Activated naive CD4-positive, alpha-beta T cell treated with anti-CD3 and anti-CD28 coated beads, Interleukin-2, amount 50 U/mL, for 72 hours (primary cell): ENCODE measurements around the gene PIK3IP1. TPM values are rescaled to one million over a fixed set of nuclear protein-coding genes. Genes with fewer than 3 reads are reported as not detected.
A peak's percentile ranks its signal among the peaks of the same experiment; 100 is the strongest.

Experiments
- ATAC-seq, 2 donors: fragments of 150-1000 bp; cut with Tn5 transposase; 2 replicates each; pipeline ENCODE4 v1.10.0; 2021; ENCODE audit warnings: mild to moderate bottlenecking in 2 of 2, moderate library complexity in 2 of 2
- DNase-seq, 2 donors: peaks; one replicate each; pipeline ENCODE4 v3.0.0; 2021 to 2022; ENCODE audit warnings: low spot score in 2 of 2
- H3K27ac Mint-ChIP-seq, 2 donors: one replicate each; pipeline ENCODE4 v1.8.0; 2022; ENCODE audit warnings: mild to moderate bottlenecking in 2 of 2, mixed read lengths in 2 of 2
- H3K36me3 Mint-ChIP-seq, 2 donors: one replicate each; pipeline ENCODE4 v1.8.0; 2022; ENCODE audit warnings: mixed read lengths in 2 of 2
- H3K9me3 Mint-ChIP-seq, 2 donors: one replicate each; pipeline ENCODE4 v1.8.0; 2022; ENCODE audit warnings: mixed read lengths in 2 of 2
- total RNA-seq, 2 donors: library from RNA; stranded (reverse); gene quantifications; one replicate each; pipeline ENCODE4 v1.2.3, GENCODE V29; 2022

The PIK3IP1 gene
- total RNA-seq, 2 donors from 2014 or later = 20.0 to 20.8 TPM

GRCh38 chr22:31274017-31274416, 18.3 kb downstream of the PIK3IP1 start:
- peaks cover 8 to 37% of the 10 kb centered on the region in 2 donors for H3K36me3 Mint-ChIP-seq
- DNase-seq (no peak), ATAC-seq (no peak)
- no peaks in the 10 kb centered on the region for H3K9me3 Mint-ChIP-seq
- peak overlapping the region in 1 of 2 donors; percentile 61 for H3K27ac Mint-ChIP-seq

DNA sequence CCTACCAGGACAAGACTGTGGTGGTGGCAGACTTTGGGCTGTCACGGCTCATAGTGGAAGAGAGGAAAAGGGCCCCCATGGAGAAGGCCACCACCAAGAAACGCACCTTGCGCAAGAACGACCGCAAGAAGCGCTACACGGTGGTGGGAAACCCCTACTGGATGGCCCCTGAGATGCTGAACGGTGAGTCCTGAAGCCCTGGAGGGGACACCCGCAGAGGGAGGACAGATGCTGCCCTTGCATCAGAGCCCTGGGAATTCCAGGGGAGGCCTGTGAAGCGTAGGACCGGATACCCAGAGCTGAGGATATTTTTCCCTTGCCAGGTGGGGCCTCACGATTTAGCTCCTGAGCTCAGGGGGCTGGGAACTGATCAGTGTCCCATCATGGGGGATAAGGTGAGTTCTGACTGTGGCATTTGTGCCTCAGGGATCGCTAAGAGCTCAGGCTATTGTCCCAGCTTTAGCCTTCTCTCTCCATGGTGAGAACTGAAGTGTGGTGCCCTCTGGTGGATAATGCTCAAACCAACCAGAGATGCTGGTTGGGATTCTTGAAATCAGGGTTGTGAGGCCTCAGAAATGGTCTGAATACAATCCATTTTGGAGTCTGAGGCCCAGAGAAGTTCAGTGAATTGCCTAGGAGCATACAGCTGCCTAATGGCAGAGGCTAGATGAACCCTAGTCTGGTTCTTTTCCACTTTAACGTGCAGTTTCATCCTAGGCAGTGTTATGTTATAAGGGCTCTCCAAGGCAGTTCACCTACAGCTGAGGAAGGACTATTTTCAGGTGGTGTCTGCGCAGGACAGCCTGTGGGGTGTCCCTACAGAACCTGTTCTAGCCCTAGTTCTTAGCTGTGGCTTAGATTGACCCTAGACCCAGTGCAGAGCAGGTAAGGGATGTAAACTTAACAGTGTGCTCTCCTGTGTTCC, 19.5 kb downstream of the PIK3IP1 start:
- ATAC-seq (peak; percentile 62 to 68), DNase-seq (peak; percentile 51 to 52)
- no peaks in the 10 kb centered on the region for H3K9me3 Mint-ChIP-seq
- H3K36me3 Mint-ChIP-seq = peaks cover 8 to 49% of the 10 kb centered on the region in 2 donors
- peak overlapping the region; percentile 61 to 97 for H3K27ac Mint-ChIP-seq

- ATAC-seq (no peak), DNase-seq (no peak)
- no peaks in the 10 kb centered on the region for H3K9me3 Mint-ChIP-seq
- H3K27ac Mint-ChIP-seq = peak overlapping the region; percentile 83 to 97
- H3K36me3 Mint-ChIP-seq = peaks cover 13 to 56% of the 10 kb centered on the region in 2 donors
Observed at GRCh38 chr22:31271485-31271884, 20.8 kb downstream of the PIK3IP1 start.

DNA sequence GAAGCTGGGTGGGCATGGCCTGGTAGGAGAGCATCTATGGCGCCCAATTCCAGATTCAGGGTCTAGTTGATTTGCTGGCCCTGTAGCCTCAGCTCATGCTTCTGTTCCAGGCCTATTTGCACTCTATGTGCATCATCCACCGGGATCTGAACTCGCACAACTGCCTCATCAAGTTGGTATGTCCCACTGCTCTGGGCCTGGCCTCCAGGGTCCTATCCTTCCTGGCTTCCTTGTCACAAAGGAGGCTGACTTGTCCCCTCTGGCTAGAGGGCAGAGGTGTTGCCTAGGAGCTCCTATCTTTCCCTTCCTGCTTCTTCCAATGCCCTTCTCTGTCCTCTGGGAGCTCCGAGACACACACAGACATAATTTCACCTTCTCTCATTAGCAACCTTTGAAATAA, 21.3 kb downstream of the PIK3IP1 start:
- Mint-ChIP-seq H3K9me3 (no peaks in the 10 kb centered on the region), H3K27ac (peak overlapping the region; percentile 50 to 83), H3K36me3 (peaks cover 13 to 55% of the 10 kb centered on the region in 2 donors)
- ATAC-seq (no peak), DNase-seq (no peak)

DNA sequence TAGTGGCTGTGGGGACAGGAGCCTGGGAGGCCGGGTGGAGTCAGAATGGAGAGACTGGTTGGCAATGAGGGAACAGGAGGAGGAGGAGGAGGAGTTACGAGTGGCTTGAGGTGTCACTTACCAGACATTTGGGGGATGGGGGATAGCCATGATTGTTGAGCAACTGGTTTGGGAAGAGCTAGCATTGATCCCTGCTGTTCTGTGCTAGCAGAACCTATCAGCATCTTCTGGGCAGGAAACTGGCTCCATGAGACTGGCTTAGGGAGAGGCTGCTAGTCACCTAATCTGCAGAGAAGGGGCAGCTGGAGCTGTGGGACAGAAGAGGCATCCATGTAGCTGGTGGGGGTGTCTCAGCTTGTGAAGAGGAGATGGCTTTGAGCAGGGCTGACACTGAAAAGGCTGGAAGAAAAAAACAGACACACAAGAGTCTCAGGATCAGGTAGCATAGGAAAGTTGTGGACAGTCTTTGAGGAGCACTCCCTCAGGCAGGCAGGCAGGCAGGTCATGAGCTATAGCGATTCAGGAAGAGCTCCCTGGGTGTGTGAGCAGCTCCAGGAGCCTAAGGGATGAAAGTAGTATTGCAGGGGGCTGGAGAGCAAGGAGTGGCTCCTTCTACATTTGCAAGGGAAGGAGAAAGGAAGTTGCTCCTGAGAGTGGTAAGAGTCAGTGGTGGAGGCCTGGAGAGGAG, 22.3 kb downstream of the PIK3IP1 start:
- no peak for ATAC-seq
- peak overlapping the region; percentile 46 to 83 for H3K27ac Mint-ChIP-seq
- H3K36me3 Mint-ChIP-seq = peaks cover 10 to 45% of the 10 kb centered on the region in 2 donors
- no peak for DNase-seq
- no peaks in the 10 kb centered on the region for H3K9me3 Mint-ChIP-seq

DNA sequence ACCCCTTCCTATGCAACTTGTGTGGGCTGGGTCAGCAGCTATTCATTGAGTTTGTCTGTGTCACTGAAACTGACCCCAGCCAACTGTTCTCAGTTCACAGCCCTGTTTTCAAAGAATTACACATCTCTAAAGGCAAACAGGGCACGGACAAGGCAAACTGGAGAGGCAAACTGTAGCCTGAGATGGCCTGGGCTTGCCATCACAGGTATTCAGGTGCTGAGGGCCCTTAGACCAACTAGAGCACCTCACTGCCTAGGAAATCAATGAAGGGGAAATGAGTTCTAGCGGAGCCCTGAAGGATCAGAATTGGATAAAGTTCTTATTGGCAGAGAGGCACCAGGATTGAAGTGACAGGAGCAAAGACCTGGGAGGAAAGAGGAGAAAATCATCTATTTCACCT, 24.0 kb downstream of the PIK3IP1 start:
- peaks cover 9 to 38% of the 10 kb centered on the region in 2 donors for H3K36me3 Mint-ChIP-seq
- H3K9me3 Mint-ChIP-seq = no peaks in the 10 kb centered on the region
- H3K27ac Mint-ChIP-seq = peak overlapping the region in 1 of 2 donors; percentile 36
- DNase-seq = no peak
- ATAC-seq = no peak

DNA sequence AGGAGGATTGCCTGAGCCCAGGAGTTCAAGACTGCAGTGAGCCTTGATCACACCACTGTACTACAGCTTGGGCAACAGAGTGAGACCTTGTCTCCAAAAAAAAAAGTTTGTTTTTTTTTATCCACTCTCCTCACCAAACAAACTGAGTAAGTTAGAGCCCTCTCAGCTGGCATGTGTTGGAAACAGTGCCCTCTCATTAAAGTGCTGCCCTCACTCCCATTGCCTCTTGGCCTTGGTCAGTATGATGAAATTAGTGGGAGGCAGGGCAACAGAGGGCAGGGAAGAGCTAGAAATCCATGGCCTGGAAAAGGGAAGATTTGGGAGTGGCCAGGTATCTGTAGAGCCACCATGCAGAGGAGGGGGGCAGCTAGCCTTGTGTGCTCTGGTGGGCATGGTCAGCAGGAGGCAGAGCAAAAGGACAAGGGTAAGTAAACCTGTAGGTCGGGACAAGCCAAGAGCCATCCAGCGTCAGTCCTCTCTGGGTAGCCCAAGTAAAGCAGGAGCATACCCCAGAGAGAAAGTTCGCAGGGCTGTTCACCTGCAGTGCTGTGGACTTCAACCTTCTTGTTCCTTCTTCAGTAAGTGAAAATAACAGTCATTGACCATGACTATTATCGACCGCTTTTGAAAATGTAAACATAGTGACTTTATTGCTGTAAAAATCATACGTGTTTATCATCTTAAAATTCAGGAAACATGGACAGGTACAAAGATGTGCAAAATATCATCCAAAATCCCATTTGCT, 28.2 kb downstream of the PIK3IP1 start:
- Mint-ChIP-seq H3K36me3 (peaks cover 5 to 33% of the 10 kb centered on the region in 2 donors), H3K27ac (peak overlapping the region in 1 of 2 donors; percentile 37)
- ATAC-seq = no peak

GRCh38 chr22:31262312-31263133, 29.8 kb downstream of the PIK3IP1 start:
- DNase-seq (no peak), ATAC-seq (no peak)
- no peaks in the 10 kb centered on the region for H3K9me3 Mint-ChIP-seq
- peaks cover 5 to 19% of the 10 kb centered on the region in 2 donors for H3K36me3 Mint-ChIP-seq
- peak overlapping the region in 1 of 2 donors; percentile 0 for H3K27ac Mint-ChIP-seq

More for the DNA sequence above, 28.2 kb downstream of the PIK3IP1 start:
- DNase-seq = no peak
- no peaks in the 10 kb centered on the region for H3K9me3 Mint-ChIP-seq

GRCh38 chr22:31260474-31260856, 31.8 kb downstream of the PIK3IP1 start:
- ATAC-seq = no peak
- no peaks in the 10 kb centered on the region for H3K9me3 Mint-ChIP-seq
- H3K27ac Mint-ChIP-seq = no peak overlapping the region
- DNase-seq = no peak
- peaks cover 0 to 12% of the 10 kb centered on the region in 2 donors for H3K36me3 Mint-ChIP-seq

DNA sequence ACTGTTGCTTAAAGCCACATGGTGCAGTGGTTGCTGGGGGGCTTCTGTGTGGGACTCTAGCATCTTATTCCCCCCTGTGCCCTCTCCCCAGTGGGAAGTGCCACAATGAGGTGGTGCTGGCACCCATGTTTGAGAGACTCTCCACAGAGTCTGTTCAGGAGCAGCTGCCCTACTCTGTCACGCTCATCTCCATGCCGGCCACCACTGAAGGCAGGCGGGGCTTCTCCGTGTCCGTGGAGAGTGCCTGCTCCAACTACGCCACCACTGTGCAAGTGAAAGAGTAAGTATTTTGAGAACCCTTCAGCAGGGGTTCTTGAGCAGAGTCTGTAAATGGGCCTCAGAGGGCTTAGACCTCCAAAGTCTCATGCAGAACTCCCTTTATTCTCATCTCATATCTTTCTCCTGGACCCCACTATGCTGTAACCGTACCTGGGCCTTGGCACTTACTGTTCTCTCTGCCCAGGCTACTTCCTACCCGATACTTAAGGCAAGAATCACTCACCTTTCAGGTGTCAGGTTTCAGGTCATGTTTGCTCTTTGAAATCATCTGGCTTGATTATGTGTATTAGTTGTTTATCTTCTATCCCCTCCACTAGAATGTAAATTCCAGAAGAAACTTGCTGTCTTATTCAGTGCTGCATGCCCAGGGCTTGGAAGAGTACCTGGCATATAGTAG, 32.4 kb downstream of the PIK3IP1 start:
- DNase-seq (no peak), ATAC-seq (no peak)
- Mint-ChIP-seq H3K9me3 (no peaks in the 10 kb centered on the region), H3K36me3 (peaks cover 0 to 12% of the 10 kb centered on the region in 2 donors), H3K27ac (no peak overlapping the region)

DNA sequence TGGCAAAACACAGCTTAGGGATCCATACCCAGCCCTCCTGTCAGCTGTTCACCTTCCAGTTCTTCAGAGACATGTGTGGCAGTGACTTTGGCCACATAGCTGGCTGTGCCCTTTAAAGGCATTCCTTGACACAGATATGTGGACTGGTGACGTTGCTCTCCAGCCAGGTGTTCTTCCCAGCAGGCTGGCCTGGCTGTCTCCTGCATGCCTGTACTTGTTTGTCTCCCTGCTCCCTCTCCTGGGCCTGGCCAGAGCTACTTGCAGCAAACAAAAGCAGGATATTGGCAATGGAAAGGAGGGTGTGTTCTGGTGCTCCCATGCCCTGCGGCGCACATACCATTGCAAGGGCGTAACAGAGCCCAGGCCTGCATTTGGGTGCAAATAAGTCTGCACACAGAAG, 38.3 kb downstream of the PIK3IP1 start:
- Mint-ChIP-seq H3K27ac (no peak overlapping the region), H3K36me3 (no peaks in the 10 kb centered on the region), H3K9me3 (no peaks in the 10 kb centered on the region)
- ATAC-seq (no peak), DNase-seq (no peak)

- no peak for ATAC-seq
- Mint-ChIP-seq H3K36me3 (no peaks in the 10 kb centered on the region), H3K27ac (no peak overlapping the region), H3K9me3 (no peaks in the 10 kb centered on the region)
- no peak for DNase-seq
Observed at GRCh38 chr22:31250740-31251600, 41.3 kb downstream of the PIK3IP1 start.

GRCh38 chr22:31248965-31249958, 43.0 kb downstream of the PIK3IP1 start:
- no peak overlapping the region for H3K27ac Mint-ChIP-seq
- no peak for DNase-seq

More at GRCh38 chr22:31248965-31249958, 43.0 kb downstream of the PIK3IP1 start:
- no peak for ATAC-seq
- Mint-ChIP-seq H3K9me3 (no peaks in the 10 kb centered on the region), H3K36me3 (no peaks in the 10 kb centered on the region)
